Measurements from ENCODE around the gene PTPRQ.

- TF ChIP-seq CTCF (IDR thresholded peaks at IDR 0.05) (no peak), EZH2phosphoT487 (IDR thresholded peaks at IDR 0.05) (no peak)
Measured at GRCh38 chr12:80512781-80513180, 68.7 kb downstream of the PTPRQ start.

All from neural progenitor cell (in vitro differentiated cells).